Adrenal gland (tissue), 12 donors: ENCODE measurements around the gene ZNF578. TPM values are rescaled to one million over a fixed set of nuclear protein-coding genes. Genes with fewer than 3 reads are reported as not detected.

Source experiments
- DNase-seq, 7 donors: peaks; one replicate each; pipeline ENCODE4 v3.0.0-alpha.2; 2019 to 2020
- H3K27ac ChIP-seq, 5 donors: fragments of 200-600 bp; sonication (generic) in 4 of 5; 1 replicate in 3 of 5; 2 replicates in 2 of 5; pipeline versions ENCODE4 v1.5.1 to v1.8.0; 2016 to 2020; ENCODE audit warnings: mild to moderate bottlenecking in 1 of 5
- H3K27me3 ChIP-seq: fragments of 200-600 bp; 2 replicates; pipeline ENCODE4 v1.8.0; 2021
- H3K36me3 ChIP-seq, 2 donors: fragments of 200-600 bp; replicated peaks in 1 of 2; 1 replicate in 1 of 2; 2 replicates in 1 of 2; pipeline versions ENCODE4 v1.5.1 to v1.8.0; 2018 to 2022
- H3K4me1 ChIP-seq, 2 donors: fragments of 200-600 bp; replicated peaks in 1 of 2; 1 replicate in 1 of 2; 2 replicates in 1 of 2; pipeline versions ENCODE4 v1.5.1 to v1.8.0; 2018 to 2021
- H3K4me3 ChIP-seq, 4 donors: fragments of 200-600 bp; sonication (generic) in 3 of 4; one replicate each; pipeline ENCODE4 v1.5.1; 2016 to 2018
- H3K9me3 ChIP-seq, 3 donors: fragments of 200-600 bp; sonication (generic) in 1 of 3; replicated peaks in 1 of 3; 1 replicate in 2 of 3; 2 replicates in 1 of 3; pipeline versions ENCODE4 v1.5.1 to v1.8.0; 2016 to 2021
- POLR2A ChIP-seq, 2 donors: fragments of 450-650 bp; IDR thresholded peaks; one replicate each; pipeline ENCODE4 v1.6.1; 2017; ENCODE audit warnings: antibody characterized with exemption in 2 of 2, mild to moderate bottlenecking in 2 of 2, moderate library complexity in 1 of 2
- WGBS, 4 donors: extraction: QIAGEN DNeasy Blood & Tissue Kit in 2 of 4; methylation state at CpG; one replicate each; pipeline versions ENCODE4 v1.1.5 to v1.1.7; 2013 to 2017; 5-methylcytosine and 5-hydroxymethylcytosine counted together
- intact Hi-C, 2 donors: fragments of 100-400 bp; cut with DNase I; formaldehyde crosslinking; loops; one replicate each; pipeline versions ENCODE4 v1.14.1 to v1.15.0; 2022 to 2023
- polyA plus RNA-seq, 3 donors: library from polyadenylated mRNA; stranded (reverse); fragments of 200-250 nt in 2 of 3; fragments of 350-450 nt in 1 of 3; fragmentation: Illumina TruSeq in 1 of 3; extraction: RNeasy Lipid Tissue Mini Kit (QIAGEN cat#74804) in 1 of 3; gene quantifications; one replicate each; pipeline ENCODE4 v1.2.3, GENCODE V29; 2013 to 2014
- total RNA-seq, 9 donors: library from RNA; depleted of rRNA in 4 of 9; stranded (reverse); fragments of >200 nt in 4 of 9; fragments of 120-200 nt in 1 of 9; fragmentation: NEBNext Ultra II Directional in 1 of 9; extraction: Animal tissue kit (Norgen Biotek cat#: 25700) in 1 of 9; gene quantifications; one replicate each; pipeline versions ENCODE4 v1.1.0 to v1.2.4, GENCODE V29; 2013 to 2023
- TF ChIP-seq, protein P1 (sequence below), 6 experiments: fragments of 450-650 bp in 4 of 6; fragments of 200-600 bp in 2 of 6; sonication (generic) in 1 of 6; IDR thresholded peaks; 1 replicate in 5 of 6; 2 replicates in 1 of 6; pipeline versions ENCODE4 v1.5.1 to v1.8.0; 2016 to 2021; ENCODE audit warnings: antibody characterized with exemption in 6 of 6, mild to moderate bottlenecking in 2 of 6, moderate library complexity in 1 of 6
- donor health status: healthy with polysubstance abuse.
- donor health status: Bipolar disorder and iron deficiency.
- donor health status: DM: yes; HTN: yes; CAD: no.
- donor health status: DM: no; HTN: no; CAD: no.
- donor health status: DM: no; HTN: no; CAD: no.
- donor health status: DM: yes; HTN: yes; CAD: no.

Gene ZNF578
- total and polyA plus RNA-seq, 12 donors, result 0.09 to 5.3 (median 1.1) TPM

DNA sequence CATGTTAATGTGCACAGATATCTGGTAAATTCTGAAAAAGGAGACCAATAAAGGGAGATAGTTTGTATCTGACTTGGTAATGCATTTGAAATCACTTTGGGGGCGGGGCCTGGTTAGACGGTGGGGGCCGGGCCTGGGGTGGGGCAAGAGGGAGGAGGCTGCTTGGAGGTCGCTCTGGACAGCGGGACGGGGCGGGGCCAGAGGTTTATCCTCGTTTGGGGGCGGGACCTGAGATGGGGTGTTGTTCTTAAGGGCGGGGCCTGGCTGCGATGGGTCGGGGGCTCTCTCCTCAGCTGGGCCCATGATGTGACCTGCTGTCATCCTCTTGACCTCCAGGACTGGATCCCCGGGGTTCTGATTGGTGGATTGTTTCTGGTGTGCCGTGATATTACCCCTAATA, 69.2 kb downstream of the ZNF578 start:
- intact Hi-C loops, result no loop called here
- Histone ChIP-seq H3K27ac (no peak overlapping the region), H3K27me3 (no peaks in the 10 kb centered on the region), H3K36me3 (no peaks in the 10 kb centered on the region), H3K4me3 (no peak overlapping the region), H3K9me3 (no peaks in the 10 kb centered on the region), H3K4me1 (peaks cover 4 to 5% of the 10 kb centered on the region in 2 donors)
- TF ChIP-seq POLR2A (IDR thresholded peaks at IDR 0.05), result no peak
- TF ChIP-seq, protein P1, sequence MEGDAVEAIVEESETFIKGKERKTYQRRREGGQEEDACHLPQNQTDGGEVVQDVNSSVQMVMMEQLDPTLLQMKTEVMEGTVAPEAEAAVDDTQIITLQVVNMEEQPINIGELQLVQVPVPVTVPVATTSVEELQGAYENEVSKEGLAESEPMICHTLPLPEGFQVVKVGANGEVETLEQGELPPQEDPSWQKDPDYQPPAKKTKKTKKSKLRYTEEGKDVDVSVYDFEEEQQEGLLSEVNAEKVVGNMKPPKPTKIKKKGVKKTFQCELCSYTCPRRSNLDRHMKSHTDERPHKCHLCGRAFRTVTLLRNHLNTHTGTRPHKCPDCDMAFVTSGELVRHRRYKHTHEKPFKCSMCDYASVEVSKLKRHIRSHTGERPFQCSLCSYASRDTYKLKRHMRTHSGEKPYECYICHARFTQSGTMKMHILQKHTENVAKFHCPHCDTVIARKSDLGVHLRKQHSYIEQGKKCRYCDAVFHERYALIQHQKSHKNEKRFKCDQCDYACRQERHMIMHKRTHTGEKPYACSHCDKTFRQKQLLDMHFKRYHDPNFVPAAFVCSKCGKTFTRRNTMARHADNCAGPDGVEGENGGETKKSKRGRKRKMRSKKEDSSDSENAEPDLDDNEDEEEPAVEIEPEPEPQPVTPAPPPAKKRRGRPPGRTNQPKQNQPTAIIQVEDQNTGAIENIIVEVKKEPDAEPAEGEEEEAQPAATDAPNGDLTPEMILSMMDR (IDR thresholded peaks at IDR 0.05), result no peak
- no peak for DNase-seq
- WGBS, 4 donors, result 82 to 85% (median 84%) methylated on average over 8 to 14 of the region's 14 CpGs

DNA sequence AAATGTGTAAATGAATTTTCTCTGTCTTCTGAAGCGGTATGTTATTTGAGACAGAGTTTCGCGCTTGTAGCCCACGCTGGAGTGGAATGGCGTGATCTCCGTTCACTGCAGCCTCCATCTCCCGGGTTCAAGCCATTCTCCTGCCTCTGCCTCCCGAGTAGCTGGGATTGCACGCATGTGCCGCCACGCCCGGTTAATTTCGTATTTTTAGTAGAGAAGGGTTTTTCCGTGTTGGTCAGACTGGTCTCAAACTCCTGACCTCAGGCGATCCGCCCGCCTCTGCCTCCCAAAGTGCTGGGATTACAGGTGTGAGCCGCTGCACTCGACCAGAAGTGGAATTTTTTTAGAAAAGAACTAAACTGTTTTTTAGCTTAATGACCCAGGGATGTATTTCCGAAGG, 70.7 kb downstream of the ZNF578 start:
- intact Hi-C loops, result no loop called here
- Histone ChIP-seq H3K4me3 (no peak overlapping the region), H3K27ac (no peak overlapping the region), H3K27me3 (no peaks in the 10 kb centered on the region), H3K4me1 (peaks cover 12 to 13% of the 10 kb centered on the region in 2 donors), H3K36me3 (no peaks in the 10 kb centered on the region), H3K9me3 (no peaks in the 10 kb centered on the region)
- no peak for DNase-seq
- WGBS, 4 donors, result 90 to 91% (median 91%) methylated on average over 20 of the region's 20 CpGs
- TF ChIP-seq, protein P1 (IDR thresholded peaks at IDR 0.05), result no peak
- no peak for TF ChIP-seq POLR2A (IDR thresholded peaks at IDR 0.05)

DNA sequence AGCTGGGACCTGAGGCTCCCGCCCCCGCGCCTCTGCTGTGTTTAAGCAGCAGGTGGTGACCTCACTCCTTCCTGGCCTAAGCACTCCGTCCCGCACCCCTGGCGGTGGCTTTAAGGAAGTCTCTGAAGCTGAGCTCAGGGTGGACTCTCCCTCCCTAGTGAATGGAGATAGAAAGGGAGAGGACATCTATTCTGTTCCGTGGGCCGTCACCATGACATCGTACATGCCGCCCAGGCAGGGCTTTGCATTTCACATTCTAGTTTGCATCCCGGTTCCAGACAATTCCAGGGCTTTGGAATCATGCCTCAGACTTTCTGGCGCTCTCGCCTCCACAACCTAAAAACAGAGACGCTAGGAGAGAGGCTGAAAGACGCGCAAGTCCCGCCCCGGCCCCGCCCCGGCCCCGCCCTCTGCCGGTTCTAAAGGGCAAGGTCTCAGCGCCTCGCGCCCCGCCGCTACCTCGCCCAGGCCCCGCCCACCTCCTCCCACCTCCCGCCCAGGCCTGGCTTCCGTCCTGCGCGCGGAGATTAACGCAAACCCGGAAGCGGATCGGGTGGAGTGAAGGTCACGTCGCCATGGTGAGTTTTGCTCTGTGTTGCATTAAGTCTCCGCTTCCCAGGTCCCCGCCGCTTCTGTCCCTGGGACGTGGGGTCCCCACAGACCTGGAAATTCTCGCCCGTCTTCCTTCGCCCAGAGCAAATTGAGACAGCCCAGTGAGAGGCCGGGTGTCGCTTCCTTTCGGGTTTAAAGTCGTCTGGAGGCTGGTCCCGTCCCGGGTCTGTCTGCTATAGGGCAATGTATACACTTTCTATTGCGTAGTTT, 74.0 kb downstream of the ZNF578 start, which contains the start of gene ZNF808:
ZNF808 (plus strand) TSS at position 535 of the 822 bp plus-strand sequence. CDS start 15,617 bp downstream, outside the sequence.
- Histone ChIP-seq H3K4me3 (peak within 1 kb of the TSS in 3 of 4 donors; percentile 68 to 92 (median 73)), H3K27ac (peak within 1 kb of the TSS; percentile 72 to 96 (median 90)), H3K36me3 (no peaks in the 10 kb centered on the region), H3K4me1 (peaks cover 12 to 13% of the 10 kb centered on the region in 2 donors), H3K27me3 (no peaks in the 10 kb centered on the region), H3K9me3 (no peaks in the 10 kb centered on the region)
- peak; percentile 96 to 98 (median 98) for DNase-seq
- TF ChIP-seq, protein P1 (IDR thresholded peaks at IDR 0.05), result peak; percentile 54 to 83 (median 76)
- peak; percentile 27 to 69 for TF ChIP-seq POLR2A (IDR thresholded peaks at IDR 0.05)
- intact Hi-C loops, result no loop called here
- 0 to 1% (median 0%) methylated on average over 16 to 54 of the region's 54 CpGs for WGBS, 4 donors

DNA sequence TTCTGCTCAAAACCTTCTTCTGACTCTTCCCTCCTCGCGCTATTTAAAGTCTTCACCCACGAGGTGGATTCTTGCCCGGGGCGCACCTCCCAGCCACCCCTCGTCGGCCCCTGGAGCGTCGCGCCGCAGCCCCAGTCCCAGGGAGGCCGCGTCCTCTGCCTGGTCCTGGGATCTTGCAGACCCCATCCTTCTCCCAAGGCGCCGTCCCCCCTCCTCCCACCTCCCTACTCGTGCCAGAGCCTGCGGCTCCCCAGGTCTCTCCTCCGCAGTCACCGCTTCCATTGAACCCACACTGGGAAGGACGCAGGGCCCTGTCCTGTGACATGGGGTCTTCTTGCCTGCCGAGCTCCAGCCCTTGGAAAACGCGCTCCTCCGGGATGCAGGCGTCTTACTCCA, 74.6 kb downstream of the ZNF578 start:
- 1 to 2% (median 1%) methylated on average over 25 of the region's 25 CpGs for WGBS, 4 donors
- Histone ChIP-seq H3K9me3 (no peaks in the 10 kb centered on the region), H3K4me1 (peaks cover 12 to 13% of the 10 kb centered on the region in 2 donors), H3K27me3 (no peaks in the 10 kb centered on the region), H3K36me3 (no peaks in the 10 kb centered on the region), H3K27ac (peak overlapping the region; percentile 72 to 96 (median 84)), H3K4me3 (peak overlapping the region in 3 of 4 donors; percentile 68 to 92 (median 73))
- peak in 6 of 7 donors; percentile 5 to 54 (median 20) for DNase-seq
- intact Hi-C loops, result no loop called here
- no peak for TF ChIP-seq POLR2A (IDR thresholded peaks at IDR 0.05)
- TF ChIP-seq, protein P1 (IDR thresholded peaks at IDR 0.05), result no peak
